K562 (cell line): Measurements from ENCODE around the gene IL34. TPM values are rescaled to one million over a fixed set of nuclear protein-coding genes. Genes with fewer than 3 reads are reported as not detected.

Source experiments
- ATAC-seq: fragments of 200-7000 bp; cut with Tn5 transposase; 3 replicates; pipeline ENCODE4 v1.9.1; 2020; ENCODE audit warnings: moderate library complexity
- BruUV-seq: library from RNA; stranded (reverse); fragments of 400-500 nt; replicated peaks from 2 replicates; lab custom pipeline; 2021; lab: Mats Ljungman, UMichigan
- CTCF ChIA-PET: fragments of 300-600 bp; formaldehyde crosslinking; extraction: SDS; loops from one replicate; lab custom pipeline; 2021; ENCODE audit warnings: low intra/inter-chr PET ratio; lab: Yijun Ruan, JAX
- POLR2A ChIA-PET: fragments of 300-600, 350-650 bp; sonication (Branson Sonifier 250); formaldehyde crosslinking; extraction: SDS; loops from one replicate; lab custom pipeline; 2021; ENCODE audit warnings: antibody characterized with exemption, inconsistent platforms; lab: Yijun Ruan, JAX
- DNase-seq, 4 experiments: peaks; one replicate each; pipeline versions ENCODE4 v3.0.0 to v3.0.0-alpha.2; 2011 to 2018; ENCODE audit warnings: low spot score in 3 of 4, mixed read lengths in 3 of 4; ENCODE audit errors: extremely low read depth in 1 of 4
- FAIRE-seq: peaks from 2 replicates; lab custom pipeline; 2011; peaks lifted over from hg19 to GRCh38; lab: Jason Lieb, UNC
- H2AFZ ChIP-seq: 2 replicates; pipeline ENCODE4 v1.6.0; 2011; ENCODE audit warnings: low read depth, low read length, control low read depth, inconsistent platforms
- H3K27ac ChIP-seq: fragments of 200-600 bp; 3 replicates; pipeline ENCODE4 v1.8.0; 2011; ENCODE audit warnings: low read depth, mild to moderate bottlenecking, control low read depth, inconsistent platforms, low read length, moderate library complexity, mixed read lengths; ENCODE audit errors: extremely low read depth
- H3K27me3 ChIP-seq, 2 experiments: fragments of 300-600 bp in 1 of 2; 2 replicates in 1 of 2; 3 replicates in 1 of 2; pipeline versions ENCODE4 v1.6.0 to v1.8.0; 2011; ENCODE audit warnings: inconsistent platforms in 2 of 2, low read length in 2 of 2, mild to moderate bottlenecking in 1 of 2, mixed read lengths in 1 of 2, moderate library complexity in 1 of 2; ENCODE audit not compliant: control insufficient read depth in 2 of 2, insufficient read depth in 2 of 2
- H3K36me3 ChIP-seq: fragments of 300-600 bp; 3 replicates; pipeline ENCODE4 v1.8.0; 2011; ENCODE audit warnings: mild to moderate bottlenecking, low read length, inconsistent platforms; ENCODE audit not compliant: control insufficient read depth, insufficient read depth
- H3K4me1 ChIP-seq, 2 experiments: fragments of 200-600 bp in 1 of 2; replicated peaks in 1 of 2; 2 replicates in 1 of 2; 3 replicates in 1 of 2; pipeline versions ENCODE4 v1.5.1 to v1.8.0; 2011; ENCODE audit warnings: inconsistent platforms in 2 of 2, low read length in 2 of 2, mild to moderate bottlenecking in 1 of 2, mixed read lengths in 1 of 2, moderate library complexity in 1 of 2; ENCODE audit not compliant: control insufficient read depth in 2 of 2, insufficient read depth in 2 of 2
- H3K4me2 ChIP-seq: 2 replicates; pipeline ENCODE4 v1.6.1; 2011; ENCODE audit warnings: low read length, control low read depth, inconsistent platforms, mixed read lengths; ENCODE audit not compliant: insufficient read depth
- H3K4me3 ChIP-seq: fragments of 200-600 bp; sonication (generic), shearing (Covaris generic); 2 replicates; pipeline ENCODE4 v1.5.1; 2016; ENCODE audit warnings: control low read depth, inconsistent platforms
- H3K79me2 ChIP-seq: fragments of 200-600 bp; 3 replicates; pipeline ENCODE4 v1.8.0; 2011; ENCODE audit warnings: low read length, inconsistent platforms; ENCODE audit not compliant: control insufficient read depth, insufficient read depth
- H3K9ac ChIP-seq, 2 experiments: 2 replicates each; pipeline versions ENCODE4 v1.6.0 to v1.6.1; 2011; ENCODE audit warnings: low read depth in 2 of 2, low read length in 2 of 2, control low read depth in 1 of 2, inconsistent platforms in 1 of 2, mild to moderate bottlenecking in 1 of 2, mixed read lengths in 1 of 2; ENCODE audit not compliant: insufficient read depth in 1 of 2
- H3K9me1 ChIP-seq: one replicate; pipeline ENCODE4 v1.6.0; 2011; ENCODE audit warnings: inconsistent platforms, mild to moderate bottlenecking, low read length, moderate library complexity; ENCODE audit not compliant: control insufficient read depth, insufficient read depth
- H3K9me3 ChIP-seq: replicated peaks from 2 replicates; pipeline ENCODE4 v1.5.1; 2011; ENCODE audit warnings: low read depth, low read length, inconsistent platforms; ENCODE audit not compliant: control insufficient read depth, insufficient read depth
- H4K20me1 ChIP-seq: replicated peaks from 2 replicates; pipeline ENCODE4 v1.6.1; 2011; ENCODE audit warnings: low read length, inconsistent platforms, mixed read lengths; ENCODE audit not compliant: control insufficient read depth, insufficient read depth
- CCNT2 ChIP-seq: IDR thresholded peaks from 2 replicates; pipeline ENCODE4 v1.6.1; 2011; ENCODE audit warnings: borderline replicate concordance, low read depth, mild to moderate bottlenecking, moderate library complexity, mixed read lengths, low read length; ENCODE audit not compliant: insufficient read length; ENCODE audit errors: extremely low read depth
- FOXO4 ChIP-seq: fragments of 450-650 bp; formaldehyde crosslinking; IDR thresholded peaks from 2 replicates; pipeline ENCODE4 v1.4.0; 2020; ENCODE audit warnings: mild to moderate bottlenecking, moderate library complexity
- POLR2G ChIP-seq: fragments of 200-400 bp; formaldehyde crosslinking; IDR thresholded peaks from 2 replicates; pipeline ENCODE4 v1.6.1; 2017; ENCODE audit warnings: low read depth, mild to moderate bottlenecking, antibody characterized with exemption, low read length, moderate library complexity
- RFX7 ChIP-seq: fragments of 250-450 bp; sonication (Bioruptor Pico); IDR thresholded peaks from 2 replicates; pipeline ENCODE4 v1.5.1; 2021; ENCODE audit warnings: mild to moderate bottlenecking
- WGBS: fragments of 100-300 bp; shearing (Covaris generic); methylation state at CpG from one replicate; pipeline ENCODE4 v1.1.6; 2016; ENCODE audit warnings: low coverage, mixed read lengths; ENCODE audit not compliant: insufficient coverage; ENCODE audit errors: missing lambda C conversion rate; 5-methylcytosine and 5-hydroxymethylcytosine counted together
- in situ Hi-C: fragments of 300-500 bp; cut with MboI; formaldehyde crosslinking; loops from 4 replicates; pipeline ENCODE4 v1.15.0; 2018; ENCODE audit warnings: inconsistent platforms, mixed read lengths
- intact Hi-C: fragments of 100-400 bp; cut with micrococcal nuclease; formaldehyde crosslinking; loops from 2 replicates; pipeline ENCODE4 v1.14.2; 2022
- polyA plus RNA-seq, 8 experiments: library from polyadenylated mRNA; depleted of rRNA in 4 of 8; stranded (reverse) in 5 of 8; unstranded in 3 of 8; fragments of >200 nt; fragmentation: Nextera tagmentation in 2 of 8; fragmentation: Illumina TruSeq in 1 of 8; extraction: Ambion mirVana in 2 of 8; extraction: Trizol in 1 of 8; gene quantifications; 2 replicates each; pipeline versions ENCODE4 v1.2.1 to v1.2.3, GENCODE V29; 2011 to 2014; ENCODE audit warnings: inconsistent platforms in 1 of 8, missing spikeins in 1 of 8
- total RNA-seq, 7 experiments: library from RNA; depleted of rRNA in 6 of 7; stranded (reverse); fragments of >200 nt in 6 of 7; fragmentation: Illumina TruSeq in 2 of 7; extraction: Trizol in 2 of 7; gene quantifications; 2 replicates each; pipeline versions ENCODE4 v1.2.1 to v1.2.3, GENCODE V29; 2011 to 2021; ENCODE audit warnings: low replicate concordance in 1 of 7

IL34 gene
- total and polyA plus RNA-seq, 9 of the 15 experiments (the other 6 are each of a cell fraction or from before 2014, with no cell fraction given) = 0.07 to 0.18 (median 0.10) TPM; not detected in 6

- no peak for TF ChIP-seq CCNT2
Measured at GRCh38 chr16:70687102-70687511, 40.7 kb downstream of the IL34 start (continued).

DNA sequence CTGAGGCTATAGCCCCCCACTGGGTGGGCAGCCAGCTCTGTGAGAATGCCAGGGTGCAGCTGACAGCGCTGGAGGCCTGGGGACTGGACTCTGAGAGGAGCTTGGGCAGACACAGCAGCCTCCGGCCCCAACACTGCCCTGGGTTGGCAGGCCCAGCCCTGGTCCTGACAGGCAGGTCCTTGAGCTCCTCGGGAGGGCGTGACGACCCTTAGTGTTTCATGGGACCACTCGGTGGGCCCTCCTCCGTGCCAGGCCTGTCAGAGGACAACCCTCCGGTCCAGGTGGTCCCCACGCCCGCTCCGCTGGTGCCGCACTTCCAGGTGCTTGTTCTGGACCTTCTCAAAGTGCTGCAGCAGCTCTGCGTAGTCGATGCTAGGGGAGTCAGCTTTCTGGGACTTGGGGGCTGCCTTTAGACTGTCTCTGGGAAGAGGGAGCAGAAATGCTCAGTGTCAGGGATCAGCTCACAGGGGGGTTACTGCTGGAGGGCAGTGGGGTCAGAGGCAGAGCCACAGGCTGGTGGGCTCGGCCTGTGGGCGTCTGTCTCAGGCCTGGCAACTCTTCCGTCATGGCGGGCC is 41.4 kb downstream of the IL34 start:
- POLR2A ChIA-PET = interaction anchor here (0.7 to 2.2 kb wide), 3 partner anchors 8 to 15 kb away, joined by 4 to 10 read pairs (median 4); no protein-coding TSS in a partner anchor
- Histone ChIP-seq H3K27ac (no peak overlapping the region), H3K79me2 (peaks cover 29% of the 10 kb centered on the region), H3K4me3 (no peak overlapping the region), H2AFZ (no peak overlapping the region), H3K4me1 (peaks cover 15 to 82% of the 10 kb centered on the region in 2 experiments), H3K27me3 (no peaks in the 10 kb centered on the region), H3K9me1 (no peaks in the 10 kb centered on the region), H4K20me1 (peaks cover 7% of the 10 kb centered on the region; the same call in 1 of the 2 replicates), H3K36me3 (peaks cover 19% of the 10 kb centered on the region; the same call in 1 of the 3 replicates), H3K9ac (peak overlapping the region in 1 of 2 experiments; percentile 21; a peak in 1 of 4 replicates)
- FAIRE-seq (no peak), ATAC-seq (no peak)
- intact Hi-C loops = loop anchor here (5.0 kb wide), 2 partner anchors 50 to 85 kb away; no protein-coding TSS in a partner anchor
- 89% methylated on average over 18 of the region's 18 CpGs for WGBS
- CTCF ChIA-PET = no interaction called here
- TF ChIP-seq POLR2G (0 out of 2 replicates have a peak, but pooled peaks have one; percentile 19), RFX7 (CRISPR knock-in tag) (no peak), FOXO4 (CRISPR knock-in tag) (no peak)
- TF ChIP-seq, all 486 proteins: peak for 1
- Histone ChIP-seq H3K4me2 (no peak overlapping the region), H3K9me3 (no peaks in the 10 kb centered on the region)
- BruUV-seq = no TSS peak
- in situ Hi-C loops = no loop called here
- no peak for DNase-seq
